ENCODE results near the gene SPRY1. TPM values are rescaled to one million over a fixed set of nuclear protein-coding genes. Genes with fewer than 3 reads are reported as not detected.
A peak's percentile ranks its signal among the peaks of the same experiment; 100 is the strongest.

The SPRY1 gene
- total RNA-seq, 4 donors from 2014 or later: 34.8 to 198 (median 170) TPM

DNA sequence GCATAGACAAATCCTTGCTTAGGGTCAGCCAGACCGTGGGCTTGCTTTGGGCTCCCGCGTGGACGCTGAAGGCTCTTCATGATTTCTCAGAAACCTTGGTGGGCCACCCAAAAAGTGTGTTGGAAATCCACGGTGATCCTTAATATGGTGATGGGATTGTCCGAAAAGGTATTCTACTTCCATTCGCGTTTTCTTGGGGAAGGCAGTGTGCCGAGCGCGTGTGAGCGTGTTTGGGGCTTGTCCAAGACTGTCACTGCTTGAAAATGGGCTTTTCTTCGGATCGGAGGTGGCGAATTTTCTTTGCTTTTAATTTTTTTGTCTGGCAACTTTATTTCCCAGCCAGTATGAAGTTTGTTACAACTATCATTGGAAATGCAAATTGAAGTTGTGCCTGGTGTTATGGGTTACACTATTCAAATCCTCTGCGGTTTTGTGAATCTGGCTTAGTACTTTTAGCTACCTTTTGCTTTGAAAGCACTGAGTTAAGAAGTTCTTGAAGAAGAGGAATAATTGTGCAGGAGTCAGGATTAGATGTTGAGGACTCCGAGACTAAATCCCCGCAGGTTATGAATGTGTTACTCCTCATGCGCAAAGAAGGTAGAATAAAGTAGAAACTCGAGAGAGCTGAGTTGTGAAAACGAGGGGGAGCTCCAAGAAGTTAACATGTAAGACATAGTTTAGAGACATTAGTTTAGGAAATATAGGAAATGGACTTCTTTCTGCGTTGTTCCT lies 3.2 kb downstream of the SPRY1 start:
- TF ChIP-seq POLR2A (IDR thresholded peaks at IDR 0.05): no peak
- TF ChIP-seq, protein P1, sequence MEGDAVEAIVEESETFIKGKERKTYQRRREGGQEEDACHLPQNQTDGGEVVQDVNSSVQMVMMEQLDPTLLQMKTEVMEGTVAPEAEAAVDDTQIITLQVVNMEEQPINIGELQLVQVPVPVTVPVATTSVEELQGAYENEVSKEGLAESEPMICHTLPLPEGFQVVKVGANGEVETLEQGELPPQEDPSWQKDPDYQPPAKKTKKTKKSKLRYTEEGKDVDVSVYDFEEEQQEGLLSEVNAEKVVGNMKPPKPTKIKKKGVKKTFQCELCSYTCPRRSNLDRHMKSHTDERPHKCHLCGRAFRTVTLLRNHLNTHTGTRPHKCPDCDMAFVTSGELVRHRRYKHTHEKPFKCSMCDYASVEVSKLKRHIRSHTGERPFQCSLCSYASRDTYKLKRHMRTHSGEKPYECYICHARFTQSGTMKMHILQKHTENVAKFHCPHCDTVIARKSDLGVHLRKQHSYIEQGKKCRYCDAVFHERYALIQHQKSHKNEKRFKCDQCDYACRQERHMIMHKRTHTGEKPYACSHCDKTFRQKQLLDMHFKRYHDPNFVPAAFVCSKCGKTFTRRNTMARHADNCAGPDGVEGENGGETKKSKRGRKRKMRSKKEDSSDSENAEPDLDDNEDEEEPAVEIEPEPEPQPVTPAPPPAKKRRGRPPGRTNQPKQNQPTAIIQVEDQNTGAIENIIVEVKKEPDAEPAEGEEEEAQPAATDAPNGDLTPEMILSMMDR (IDR thresholded peaks at IDR 0.05): no peak
- Histone ChIP-seq H3K4me3 (peak overlapping the region; percentile 56 to 64), H3K36me3 (no peaks in the 10 kb centered on the region), H3K27ac (peak overlapping the region; percentile 85 to 91), H3K27me3 (no peaks in the 10 kb centered on the region), H3K4me1 (no peaks in the 10 kb centered on the region), H3K9me3 (no peaks in the 10 kb centered on the region)
- no peak for DNase-seq
- intact Hi-C loops (cut with DNase I; ENCODE audit: low total_unique reads): no loop called here

DNA sequence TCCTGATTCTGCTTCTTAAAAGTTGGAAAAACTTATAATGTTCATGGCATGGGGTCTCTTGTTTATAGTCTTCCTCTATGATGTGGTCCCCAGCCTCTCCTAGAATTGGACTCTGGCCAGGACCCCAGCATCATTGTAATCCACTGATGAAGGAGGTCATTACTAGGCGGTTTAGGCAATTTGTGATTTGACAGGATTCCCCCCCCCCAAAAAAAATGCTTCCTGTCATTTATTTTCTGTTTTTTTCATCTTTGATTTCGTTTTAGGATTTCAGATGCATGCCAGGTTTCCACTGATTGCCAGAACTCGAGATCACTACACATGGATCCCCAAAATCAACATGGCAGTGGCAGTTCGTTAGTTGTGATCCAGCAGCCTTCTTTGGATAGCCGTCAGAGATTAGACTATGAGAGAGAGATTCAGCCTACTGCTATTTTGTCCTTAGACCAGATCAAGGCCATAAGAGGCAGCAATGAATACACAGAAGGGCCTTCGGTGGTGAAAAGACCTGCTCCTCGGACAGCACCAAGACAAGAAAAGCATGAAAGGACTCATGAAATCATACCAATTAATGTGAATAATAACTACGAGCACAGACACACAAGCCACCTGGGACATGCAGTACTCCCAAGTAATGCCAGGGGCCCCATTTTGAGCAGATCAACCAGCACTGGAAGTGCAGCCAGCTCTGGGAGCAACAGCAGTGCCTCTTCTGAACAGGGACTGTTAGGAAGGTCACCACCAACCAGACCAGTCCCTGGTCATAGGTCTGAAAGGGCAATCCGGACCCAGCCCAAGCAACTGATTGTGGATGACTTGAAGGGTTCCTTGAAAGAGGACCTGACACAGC lies 4.9 kb downstream of the SPRY1 start:
- TF ChIP-seq, protein P1 (IDR thresholded peaks at IDR 0.05): no peak
- no peak for TF ChIP-seq POLR2A (IDR thresholded peaks at IDR 0.05)
- Histone ChIP-seq H3K27me3 (no peaks in the 10 kb centered on the region), H3K9me3 (no peaks in the 10 kb centered on the region), H3K36me3 (no peaks in the 10 kb centered on the region), H3K27ac (peak overlapping the region; percentile 85 to 91), H3K4me3 (peak overlapping the region in 1 of 2 donors; percentile 12), H3K4me1 (no peaks in the 10 kb centered on the region)
- intact Hi-C loops (cut with DNase I; ENCODE audit: low total_unique reads): no loop called here
- peak in 1 of 2 donors; percentile 38 for DNase-seq

DNA sequence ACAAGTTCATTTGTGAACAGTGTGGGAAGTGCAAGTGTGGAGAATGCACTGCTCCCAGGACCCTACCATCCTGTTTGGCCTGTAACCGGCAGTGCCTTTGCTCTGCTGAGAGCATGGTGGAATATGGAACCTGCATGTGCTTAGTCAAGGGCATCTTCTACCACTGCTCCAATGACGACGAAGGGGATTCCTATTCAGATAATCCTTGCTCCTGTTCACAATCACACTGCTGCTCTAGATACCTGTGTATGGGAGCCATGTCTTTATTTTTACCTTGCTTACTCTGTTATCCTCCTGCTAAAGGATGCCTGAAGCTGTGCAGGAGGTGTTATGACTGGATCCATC lies 5.5 kb downstream of the SPRY1 start:
- Histone ChIP-seq H3K27me3 (no peaks in the 10 kb centered on the region), H3K4me1 (no peaks in the 10 kb centered on the region), H3K36me3 (no peaks in the 10 kb centered on the region), H3K27ac (peak overlapping the region; percentile 85 to 91), H3K4me3 (peak overlapping the region in 1 of 2 donors; percentile 12), H3K9me3 (no peaks in the 10 kb centered on the region)
- intact Hi-C loops (cut with DNase I; ENCODE audit: low total_unique reads): no loop called here
- DNase-seq: no peak
- TF ChIP-seq POLR2A (IDR thresholded peaks at IDR 0.05): no peak
- TF ChIP-seq, protein P1 (IDR thresholded peaks at IDR 0.05): no peak

DNA sequence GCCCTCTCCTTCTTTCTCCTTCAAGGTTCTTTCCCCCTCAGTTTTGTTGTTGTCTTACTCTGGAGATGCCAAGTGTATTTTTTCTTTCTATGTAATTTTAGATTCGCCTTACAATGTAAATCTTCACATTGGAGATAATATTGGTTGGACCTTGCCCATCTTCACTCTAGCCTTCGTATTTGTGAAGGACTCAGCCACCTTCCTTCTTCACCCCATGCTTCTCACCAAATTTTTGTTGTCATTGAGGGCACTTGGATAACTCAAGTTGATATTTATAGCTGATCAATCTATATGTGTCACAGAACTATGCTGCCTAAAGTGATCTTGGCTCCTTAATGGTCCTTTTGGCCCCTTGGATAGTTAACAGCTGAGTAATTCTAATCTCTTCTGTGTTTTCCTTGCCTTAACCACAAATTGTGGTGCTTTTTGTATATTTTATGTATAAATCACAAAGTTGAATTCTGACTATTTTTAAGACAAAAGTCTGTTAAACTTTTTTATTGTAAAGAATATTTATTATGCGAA lies 6.5 kb downstream of the SPRY1 start:
- TF ChIP-seq, protein P1 (IDR thresholded peaks at IDR 0.05): no peak
- no peak for TF ChIP-seq POLR2A (IDR thresholded peaks at IDR 0.05)
- intact Hi-C loops (cut with DNase I; ENCODE audit: low total_unique reads): no loop called here
- Histone ChIP-seq H3K4me1 (no peaks in the 10 kb centered on the region), H3K27ac (peak overlapping the region in 1 of 2 donors; percentile 91), H3K27me3 (no peaks in the 10 kb centered on the region), H3K36me3 (no peaks in the 10 kb centered on the region), H3K4me3 (no peak overlapping the region), H3K9me3 (no peaks in the 10 kb centered on the region)
- DNase-seq: no peak

DNA sequence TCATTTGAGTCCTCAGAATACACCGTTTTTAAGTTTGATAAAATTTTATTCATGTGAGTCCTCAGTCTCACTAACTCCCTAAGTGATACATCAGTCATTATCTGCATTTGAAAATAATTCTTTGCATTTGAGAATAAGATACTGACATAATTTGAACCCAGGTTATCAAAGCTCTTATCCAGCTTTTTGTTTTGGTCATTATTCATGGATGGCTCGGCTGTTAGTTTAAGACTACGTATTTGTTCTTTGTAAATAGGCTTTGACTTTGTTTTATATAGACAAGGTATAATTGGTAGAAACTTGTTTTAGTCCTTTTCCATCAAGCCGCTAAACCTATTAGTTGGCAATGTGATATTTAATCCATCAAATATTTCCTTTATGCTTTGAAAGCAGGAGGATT lies 7.9 kb downstream of the SPRY1 start:
- no peak for DNase-seq
- Histone ChIP-seq H3K4me1 (no peaks in the 10 kb centered on the region), H3K9me3 (no peaks in the 10 kb centered on the region), H3K27me3 (no peaks in the 10 kb centered on the region), H3K27ac (peak overlapping the region; percentile 18 to 91), H3K4me3 (no peak overlapping the region), H3K36me3 (no peaks in the 10 kb centered on the region)
- TF ChIP-seq POLR2A (IDR thresholded peaks at IDR 0.05): no peak
- TF ChIP-seq, protein P1 (IDR thresholded peaks at IDR 0.05): no peak
- intact Hi-C loops (cut with DNase I; ENCODE audit: low total_unique reads): no loop called here

Measured in uterus (tissue), 4 donors.